ENCODE measurements around the gene POC1B. TPM values are rescaled to one million over a fixed set of nuclear protein-coding genes. Genes with fewer than 3 reads are reported as not detected.
A peak's percentile ranks its signal among the peaks of the same experiment; 100 is the strongest.

POC1B gene
- total RNA-seq, 1 donor from 2014 or later = 7.0 TPM

GRCh38 chr12:89383235-89384049 is 142.4 kb downstream of the POC1B start:
- ATAC-seq (ENCODE audit: poor library complexity) = peak; percentile 55
- intact Hi-C loops (cut with DNase I) = no loop called here
- DNase-seq = no peak

GRCh38 chr12:89382328-89382727 is 143.5 kb downstream of the POC1B start:
- intact Hi-C loops (cut with DNase I) = no loop called here
- DNase-seq (no peak), ATAC-seq (ENCODE audit: poor library complexity) (no peak)

- DNase-seq (no peak), ATAC-seq (ENCODE audit: poor library complexity) (no peak)
- intact Hi-C loops (cut with DNase I) = no loop called here
These were observed 145.9 kb downstream of the POC1B start for GRCh38 chr12:89379839-89380467.

GRCh38 chr12:89379148-89379838 is 146.6 kb downstream of the POC1B start:
- DNase-seq (no peak), ATAC-seq (ENCODE audit: poor library complexity) (no peak)
- intact Hi-C loops (cut with DNase I) = no loop called here

- DNase-seq = no peak
- no peak for ATAC-seq (ENCODE audit: poor library complexity)
- intact Hi-C loops (cut with DNase I) = no loop called here
These were observed 149.0 kb downstream of the POC1B start for GRCh38 chr12:89376844-89377243.

- no peak for ATAC-seq (ENCODE audit: poor library complexity)
- intact Hi-C loops (cut with DNase I) = no loop called here
- DNase-seq = no peak
These were observed 149.7 kb downstream of the POC1B start for GRCh38 chr12:89376202-89376529.

- ATAC-seq (ENCODE audit: poor library complexity) (peak; percentile 86), DNase-seq (no peak)
- intact Hi-C loops (cut with DNase I) = no loop called here
These were observed 151.9 kb downstream of the POC1B start for GRCh38 chr12:89373763-89374572.

GRCh38 chr12:89372584-89373370 is 153.1 kb downstream of the POC1B start:
- ATAC-seq (ENCODE audit: poor library complexity) = peak; percentile 37
- intact Hi-C loops (cut with DNase I) = no loop called here

GRCh38 chr12:89370850-89371249 is 155.0 kb downstream of the POC1B start:
- intact Hi-C loops (cut with DNase I) = no loop called here
- ATAC-seq (ENCODE audit: poor library complexity) = no peak
- no peak for DNase-seq

More at GRCh38 chr12:89372584-89373370, 153.1 kb downstream of the POC1B start:
- no peak for DNase-seq

GRCh38 chr12:89370421-89370831 is 155.4 kb downstream of the POC1B start:
- no peak for ATAC-seq (ENCODE audit: poor library complexity)
- intact Hi-C loops (cut with DNase I) = no loop called here
- no peak for DNase-seq

Other genes starting within 250 kb of the POC1B start
- gene DUSP6, start 173.5 kb downstream of the POC1B start, total RNA-seq = 26.7 TPM
- 2.2 TPM for gene GALNT4, start 1.3 kb downstream of the POC1B start, total RNA-seq
- gene ATP2B1, start 182.8 kb upstream of the POC1B start, total RNA-seq = 9.8 TPM